Astrocyte of the hippocampus (primary cell): ENCODE measurements around the gene DHRS2.

ENCODE experiments used
- DNase-seq: peaks from one replicate; pipeline ENCODE4 v3.0.0; 2011; ENCODE audit warnings: low read depth, low spot score

DHRS2 gene

GRCh38 chr14:23693252-23693775 is 57.1 kb downstream of the DHRS2 start:
- DNase-seq: no peak

- no peak for DNase-seq
Observed at GRCh38 chr14:23694085-23694948, 58.2 kb downstream of the DHRS2 start.
